NCI-H2081 (cell line): ENCODE data around the gene SOAT2.
A peak's percentile ranks its signal among the peaks of the same experiment; 100 is the strongest.
"Not testable (repeated sequence)": the region's sequence is repeated elsewhere in the genome, so short reads cannot be mapped to it uniquely, and the experiment has no call there.

ENCODE experiments used
- DNase-seq, 2 experiments: peaks; one replicate each; lab custom pipeline; 2025; lab: John Stamatoyannopoulos, UW

SOAT2 gene

DNA sequence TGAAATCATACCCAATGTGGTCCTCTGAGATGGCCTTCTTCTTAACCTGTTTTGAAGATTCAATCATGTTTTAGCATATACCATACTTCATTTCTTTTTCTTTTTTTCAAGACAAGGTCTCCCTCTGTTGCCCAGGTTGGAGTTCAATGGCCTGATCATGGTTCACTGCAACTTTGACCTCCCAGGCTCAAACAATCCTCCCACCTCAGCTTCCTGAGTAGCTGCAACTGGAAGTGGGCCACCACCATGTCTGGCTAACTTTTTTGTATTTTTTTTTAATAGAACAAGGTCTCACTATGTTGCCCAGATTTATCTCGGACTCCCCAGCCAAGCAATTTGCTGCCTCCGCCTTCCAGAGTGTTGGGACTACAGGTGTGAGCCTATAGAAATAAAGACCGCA, 30.4 kb downstream of the SOAT2 start:
- DNase-seq: no peak

GRCh38 chr12:53143355-53143754, 40.1 kb downstream of the SOAT2 start:
- DNase-seq: no peak

DNA sequence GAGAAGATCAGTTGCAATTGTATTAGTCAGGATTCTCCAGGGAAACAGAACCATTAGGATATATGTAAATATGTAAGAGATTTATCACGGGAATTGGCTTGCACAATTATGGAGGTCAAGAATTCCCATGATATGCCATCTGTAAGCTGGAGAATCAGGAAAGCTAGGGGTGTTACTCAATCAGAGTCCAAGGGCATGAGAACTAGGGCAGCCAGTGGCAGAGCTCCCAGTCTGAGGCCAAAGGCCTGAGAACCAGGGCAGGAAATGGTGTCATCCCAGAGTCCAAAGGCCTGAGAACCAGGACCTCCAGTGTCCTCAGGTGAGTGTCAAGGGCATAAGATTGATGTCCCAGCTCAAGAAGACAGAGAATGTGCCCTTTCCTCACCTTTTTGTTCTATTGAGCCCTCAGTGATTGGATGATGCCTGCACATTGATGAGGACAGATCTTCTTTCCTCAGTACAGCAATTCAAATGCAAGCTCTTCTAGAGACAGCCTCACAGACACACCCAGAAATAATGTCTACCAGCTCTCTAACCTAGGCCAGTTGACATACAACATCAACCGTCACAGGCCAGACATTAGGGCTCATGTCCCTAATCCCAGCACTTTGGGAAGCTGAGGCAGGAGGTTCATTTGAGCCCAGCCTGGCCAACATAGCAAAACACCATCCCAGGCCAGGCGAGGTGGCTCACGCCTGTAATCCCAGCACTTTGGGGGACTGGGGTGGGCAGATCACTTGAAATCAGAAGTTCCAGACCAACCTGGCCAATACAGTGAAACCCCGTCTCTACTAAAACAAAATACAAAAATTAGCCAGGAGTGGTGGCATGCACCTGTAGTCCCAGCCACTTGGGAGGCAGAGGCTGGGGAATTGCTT, 42.3 kb downstream of the SOAT2 start:
- DNase-seq: no peak

DNA sequence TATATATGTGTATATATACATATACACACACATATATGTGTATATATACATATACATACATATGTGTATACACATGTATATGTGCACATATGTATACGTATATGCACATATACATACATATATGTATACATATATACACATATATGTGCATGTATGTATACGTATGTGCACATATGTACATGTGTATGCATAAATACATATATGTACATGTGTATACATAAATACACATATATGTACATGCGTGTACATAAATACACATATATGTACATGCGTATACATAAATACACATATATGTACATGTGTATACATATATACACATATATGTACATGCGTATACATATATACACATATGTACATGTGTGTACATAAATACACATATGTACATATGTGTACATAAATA, 43.9 kb downstream of the SOAT2 start:
- no peak for DNase-seq

- no peak for DNase-seq
These were observed 44.4 kb downstream of the SOAT2 start for GRCh38 chr12:53147653-53148052.

DNA sequence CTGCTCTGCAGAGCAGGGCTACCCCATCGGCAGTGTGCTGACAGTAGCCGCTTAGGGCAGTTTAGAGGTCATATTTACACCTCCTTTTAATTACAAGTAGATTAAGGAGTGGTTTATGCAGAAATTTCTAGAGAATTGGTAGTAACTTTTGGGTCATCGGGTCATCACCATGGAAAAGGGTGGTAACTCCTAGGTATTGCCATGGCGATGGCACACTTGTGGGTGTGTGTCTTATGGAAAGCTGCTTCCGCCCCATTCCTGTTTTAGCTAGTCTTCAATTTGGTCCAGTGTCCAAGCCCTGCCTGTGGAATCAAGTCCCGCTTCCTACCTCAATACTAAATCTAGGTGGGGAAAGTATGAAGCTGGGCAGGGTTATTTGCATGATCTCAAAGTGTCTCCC, 47.8 kb downstream of the SOAT2 start:
- no peak for DNase-seq

GRCh38 chr12:53152390-53152789, 49.1 kb downstream of the SOAT2 start:
- DNase-seq: no peak

DNA sequence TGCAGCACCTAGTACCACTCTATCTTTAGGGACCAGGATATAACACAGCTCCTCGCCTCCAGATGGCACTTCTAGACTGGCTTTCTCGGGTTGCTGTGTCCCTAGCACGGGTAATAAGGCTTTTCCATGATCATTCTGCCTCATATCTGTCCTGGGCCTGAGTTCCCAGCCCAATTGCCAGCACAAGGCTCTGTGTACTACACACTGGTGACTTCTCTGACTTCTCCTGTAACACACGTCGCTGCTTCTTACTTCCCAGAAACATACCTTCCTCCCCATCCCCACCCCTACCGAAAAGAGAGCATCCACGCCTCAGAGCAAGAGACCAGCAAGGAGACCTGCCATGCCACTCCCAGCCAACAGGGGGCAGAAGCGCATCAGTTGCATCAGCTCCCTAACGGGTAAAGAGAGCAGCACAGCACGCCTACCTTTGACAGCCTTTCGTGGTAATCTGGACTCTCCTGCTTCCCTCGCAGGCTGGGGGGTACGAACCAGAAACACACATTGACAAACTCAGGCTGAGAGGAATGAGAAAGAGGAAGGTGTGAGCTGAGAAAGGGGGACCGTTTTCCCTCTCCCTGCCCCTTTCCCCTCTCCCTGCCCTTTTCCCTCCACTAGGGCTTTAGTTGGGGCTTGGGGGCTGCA, 56.0 kb downstream of the SOAT2 start:
- DNase-seq: peak; percentile 81 to 84

DNA sequence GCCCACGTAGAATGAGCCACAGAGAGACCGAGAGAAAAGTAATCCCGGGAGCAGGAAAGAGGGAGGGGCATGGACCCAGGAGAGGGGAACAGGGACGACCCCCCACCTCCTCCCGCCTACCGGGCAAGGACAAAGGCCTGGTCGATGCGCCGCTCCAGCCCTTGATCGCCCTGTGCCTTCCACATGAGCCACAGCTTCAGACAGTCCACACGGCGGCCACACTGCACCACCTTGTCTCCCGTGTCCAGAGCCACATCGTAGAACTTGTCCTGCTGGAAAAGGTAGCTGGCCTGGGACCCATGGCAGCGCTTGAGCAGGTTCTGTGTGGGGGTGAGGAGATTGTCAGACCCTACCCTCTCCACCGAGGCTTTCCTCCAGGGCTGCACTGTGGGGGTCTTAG, 56.7 kb downstream of the SOAT2 start:
- DNase-seq: no peak

GRCh38 chr12:53160673-53161072, 57.4 kb downstream of the SOAT2 start:
- DNase-seq: no peak

DNA sequence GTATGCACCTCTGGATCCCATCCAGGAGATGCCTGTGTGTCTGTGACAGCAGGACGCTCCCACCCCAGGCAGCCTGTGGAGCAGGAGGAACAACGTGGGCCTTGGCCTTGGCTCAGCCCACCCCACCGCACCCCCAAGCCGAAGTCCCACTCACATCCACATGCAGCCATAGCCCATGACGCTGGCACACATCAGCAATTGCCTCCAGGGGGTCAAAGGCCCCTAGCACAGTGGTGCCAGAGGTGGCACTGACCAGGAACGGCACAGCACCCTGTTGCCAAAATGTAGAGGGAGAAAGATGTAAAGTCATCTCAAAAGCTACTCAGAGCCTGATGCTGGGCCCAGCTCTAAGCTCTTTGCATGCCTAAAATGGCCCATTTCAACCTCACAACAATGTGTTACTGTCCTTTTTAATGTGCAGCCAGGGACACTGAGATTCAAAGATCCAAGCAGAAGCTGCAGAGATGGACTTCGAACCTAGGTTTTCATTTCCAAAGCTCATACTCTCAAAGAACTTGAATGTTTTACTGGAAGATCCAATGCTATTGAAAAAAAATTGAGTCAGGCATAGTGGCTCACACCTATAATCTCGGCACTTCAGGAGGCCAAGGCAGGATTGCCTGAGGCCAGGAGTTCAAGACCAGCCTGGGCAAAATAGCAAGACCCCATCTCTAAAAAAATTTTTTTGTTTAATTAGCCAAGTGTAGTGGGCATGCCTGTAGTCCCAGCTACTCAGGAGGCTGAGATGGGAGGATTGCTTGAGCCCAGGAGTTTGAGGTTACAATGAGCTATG, 58.0 kb downstream of the SOAT2 start:
- DNase-seq: no peak

DNA sequence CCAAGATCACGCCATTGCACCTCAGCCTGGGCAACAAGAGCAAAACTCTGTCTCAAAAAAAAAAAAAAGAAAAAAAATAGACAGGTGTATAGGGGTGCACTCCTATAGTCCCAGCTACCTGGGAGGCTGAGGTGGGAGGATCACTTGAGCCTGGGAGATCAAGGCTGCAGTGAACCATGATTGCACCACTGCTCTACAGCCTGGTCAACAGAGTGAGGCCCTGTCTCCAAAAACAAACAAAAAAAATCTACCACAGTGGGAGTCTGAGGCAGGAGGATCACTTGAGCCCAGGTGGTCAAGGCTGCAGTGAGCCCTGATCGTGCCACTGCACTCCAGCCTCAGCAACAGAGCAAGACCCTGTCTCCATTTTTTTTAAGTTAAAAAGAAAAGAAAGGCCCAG, 59.7 kb downstream of the SOAT2 start:
- DNase-seq: not testable (repeated sequence)

GRCh38 chr12:53166837-53167236, 63.6 kb downstream of the SOAT2 start:
- no peak for DNase-seq

DNA sequence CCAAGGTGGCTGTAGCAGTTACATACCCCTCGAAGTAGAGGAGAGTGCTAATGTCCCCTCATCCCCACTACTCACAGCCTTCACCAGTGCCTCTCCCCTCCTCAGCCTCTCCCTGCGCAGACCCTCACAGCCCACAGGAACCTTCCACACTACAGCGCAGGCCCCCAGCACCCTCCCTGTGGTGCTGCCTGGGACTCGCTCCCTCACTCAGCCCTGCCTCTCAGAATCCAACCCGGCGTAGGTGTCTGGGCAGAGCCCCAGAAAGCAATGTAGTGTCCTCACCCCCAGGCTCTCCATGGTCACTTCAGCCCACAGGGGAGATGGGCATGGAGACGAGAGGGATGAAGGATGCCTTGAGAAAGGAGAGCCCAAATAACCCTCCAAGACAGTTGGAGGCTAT, 66.4 kb downstream of the SOAT2 start:
- DNase-seq: no peak

- DNase-seq: no peak
These were observed 66.9 kb downstream of the SOAT2 start for GRCh38 chr12:53170215-53170614.

DNA sequence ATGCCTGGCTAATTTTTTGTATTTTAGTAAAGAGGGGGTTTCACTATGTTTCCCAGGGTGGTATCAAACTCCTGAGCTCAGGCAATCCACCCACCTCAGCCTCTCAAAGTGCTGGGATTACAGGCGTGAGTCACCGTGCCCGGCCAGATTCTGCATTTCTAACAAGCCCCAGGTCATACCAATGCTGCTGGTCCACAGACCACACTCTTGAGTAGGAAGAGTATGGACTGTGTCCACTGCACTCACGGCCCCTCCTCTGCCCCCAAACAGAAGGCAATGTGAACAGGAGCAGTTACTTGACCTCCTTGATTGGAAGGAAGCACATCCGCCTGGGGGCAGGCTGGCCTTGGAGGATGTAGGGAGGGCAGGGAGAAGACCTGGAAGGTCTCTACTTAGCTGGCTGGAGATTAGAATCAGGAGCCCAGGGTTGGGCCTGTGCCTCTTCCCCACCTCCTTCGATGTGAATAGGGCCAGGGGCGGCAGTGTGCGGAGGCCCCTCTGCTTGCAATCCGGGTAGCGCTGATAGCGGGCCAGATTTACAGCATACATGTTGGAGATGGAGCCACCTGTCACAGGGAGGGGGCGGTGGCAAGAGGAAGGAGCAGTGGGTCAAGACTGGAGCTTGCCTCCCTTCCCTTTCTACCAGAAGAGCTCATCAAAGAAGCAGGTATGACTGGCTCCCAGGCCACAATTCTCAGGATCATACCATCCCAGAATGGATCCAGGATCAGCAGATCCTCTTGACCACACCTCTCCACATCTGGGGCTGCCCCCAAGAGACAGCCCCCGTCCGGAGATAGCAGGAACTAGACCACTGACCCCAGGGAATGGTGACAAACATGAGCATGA, 67.8 kb downstream of the SOAT2 start:
- no peak for DNase-seq

DNA sequence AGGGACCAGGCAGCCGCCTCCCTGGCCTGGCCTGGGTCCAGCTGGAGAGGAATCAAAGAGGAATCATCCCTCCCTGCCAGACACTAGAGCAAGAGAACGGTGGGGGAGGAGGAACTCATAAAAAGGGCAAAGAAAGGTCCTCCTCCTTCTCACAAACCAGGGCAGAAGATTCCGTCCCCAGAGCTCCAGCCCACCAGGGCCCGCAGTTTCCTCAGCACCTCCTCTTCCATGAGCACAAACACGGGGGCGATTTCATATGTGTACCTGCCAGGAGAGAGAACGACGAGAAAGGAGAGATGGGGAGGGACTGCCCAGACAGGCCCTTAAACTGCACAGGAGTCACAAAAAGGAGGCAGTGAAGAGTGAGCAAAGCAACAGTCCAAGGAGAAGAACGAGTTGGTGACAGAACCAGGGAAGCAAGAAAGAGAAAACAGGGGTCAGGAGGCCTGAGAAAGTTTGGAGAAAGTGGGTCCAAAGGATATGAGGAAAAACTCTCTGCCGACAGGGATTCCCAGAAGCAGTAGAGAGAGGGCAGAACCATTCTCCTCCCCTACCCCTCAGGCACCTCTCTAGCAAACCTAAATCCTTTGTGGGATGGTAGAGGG, 68.5 kb downstream of the SOAT2 start:
- DNase-seq: no peak

- DNase-seq: no peak
These were observed 69.1 kb downstream of the SOAT2 start for GRCh38 chr12:53172352-53172751.

DNA sequence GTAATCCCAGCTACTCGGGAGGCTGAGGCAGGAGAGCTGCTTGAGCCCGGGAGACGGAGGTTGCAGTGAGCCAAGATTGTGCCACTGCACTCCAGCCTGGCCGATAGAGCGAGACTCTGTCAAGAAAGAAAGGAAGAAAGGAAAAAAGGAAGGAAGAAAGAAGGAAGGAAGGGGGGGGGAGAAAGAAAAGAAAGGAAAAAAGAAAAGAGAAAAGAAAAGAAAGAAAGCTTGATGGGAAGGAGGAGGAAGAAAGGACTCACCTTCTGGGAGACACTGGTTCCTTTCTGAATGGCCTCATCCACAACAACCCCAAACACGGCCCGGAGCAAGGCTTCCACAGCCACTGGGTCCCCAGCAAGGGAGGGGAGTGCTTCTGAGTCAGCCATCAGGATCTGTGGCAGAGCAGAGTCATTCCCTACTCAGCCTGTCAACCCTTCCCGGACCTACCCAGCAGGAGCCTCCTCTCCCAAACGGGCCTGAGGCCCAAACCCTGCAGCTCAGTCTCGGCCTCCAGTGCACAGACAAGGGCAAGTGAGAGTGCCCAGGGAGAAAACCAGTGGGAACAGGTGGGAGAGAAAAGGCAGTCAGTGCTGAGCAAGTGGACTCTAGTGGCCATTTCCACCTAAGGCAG, 69.9 kb downstream of the SOAT2 start:
- no peak for DNase-seq
